Endothelial cell of umbilical vein (primary cell): ENCODE data around the gene FRMD5. TPM values are rescaled to one million over a fixed set of nuclear protein-coding genes. Genes with fewer than 3 reads are reported as not detected.

Source experiments
- BruUV-seq: library from RNA; stranded (reverse); fragments of 400-500 nt; replicated peaks from 2 replicates; lab custom pipeline; 2021; lab: Mats Ljungman, UMichigan
- CTCF ChIA-PET: fragments of 300-600, 350-600 bp; sonication (Branson Sonifier 250); formaldehyde crosslinking; loops from one replicate; lab custom pipeline; 2021; ENCODE audit warnings: antibody characterized with exemption, inconsistent platforms; lab: Charles Lee
- POLR2A ChIA-PET: fragments of 300-600, 350-600 bp; sonication (Branson Sonifier 250); formaldehyde crosslinking; loops from one replicate; lab custom pipeline; 2021; ENCODE audit warnings: antibody characterized with exemption, inconsistent platforms; lab: Charles Lee
- DNase-seq: peaks from one replicate; pipeline ENCODE4 v3.0.0-alpha.2; 2011; ENCODE audit warnings: low read depth, low spot score
- FAIRE-seq: peaks from 2 replicates; lab custom pipeline; 2011; peaks lifted over from hg19 to GRCh38; lab: Jason Lieb, UNC
- H2AFZ ChIP-seq: 2 replicates; pipeline ENCODE4 v1.6.0; 2012; ENCODE audit warnings: low read depth, low read length, control low read depth, inconsistent platforms
- H3K27ac ChIP-seq: 2 replicates; pipeline ENCODE4 v1.5.1; 2011; ENCODE audit warnings: low read depth, mild to moderate bottlenecking, control low read depth, low read length, moderate library complexity; ENCODE audit not compliant: insufficient read depth
- H3K27me3 ChIP-seq, 2 experiments: 2 replicates each; pipeline versions ENCODE4 v1.6.0 to v1.6.1; 2011; ENCODE audit warnings: low read length in 2 of 2, mixed read lengths in 1 of 2; ENCODE audit not compliant: control insufficient read depth in 2 of 2, insufficient read depth in 2 of 2
- H3K36me3 ChIP-seq, 2 experiments: 2 replicates in 1 of 2; 3 replicates in 1 of 2; pipeline ENCODE4 v1.5.1; 2011; ENCODE audit warnings: low read length in 2 of 2, mild to moderate bottlenecking in 1 of 2, moderate library complexity in 1 of 2; ENCODE audit not compliant: control insufficient read depth in 2 of 2, insufficient read depth in 2 of 2; ENCODE audit errors: extremely low read depth in 1 of 2
- H3K4me1 ChIP-seq: 3 replicates; pipeline ENCODE4 v1.5.1; 2011; ENCODE audit warnings: mild to moderate bottlenecking, low read length; ENCODE audit not compliant: control insufficient read depth, insufficient read depth; ENCODE audit errors: extremely low read depth
- H3K4me2 ChIP-seq: 2 replicates; pipeline ENCODE4 v1.6.1; 2011; ENCODE audit warnings: low read length, control low read depth, mixed read lengths; ENCODE audit not compliant: insufficient read depth
- H3K4me3 ChIP-seq, 3 experiments: fragments of 200-600 bp in 1 of 3; sonication (generic), shearing (Covaris generic) in 1 of 3; replicated peaks in 1 of 3; 2 replicates each; pipeline ENCODE4 v1.5.1; 2011 to 2016; ENCODE audit warnings: control low read depth in 3 of 3, low read length in 3 of 3, mild to moderate bottlenecking in 2 of 3, inconsistent platforms in 1 of 3, low read depth in 1 of 3, moderate library complexity in 1 of 3; ENCODE audit not compliant: insufficient read depth in 1 of 3
- H3K79me2 ChIP-seq: 2 replicates; pipeline ENCODE4 v1.6.0; 2012; ENCODE audit warnings: low read length, inconsistent platforms; ENCODE audit not compliant: control insufficient read depth, insufficient read depth
- H3K9ac ChIP-seq: replicated peaks from 2 replicates; pipeline ENCODE3; 2011; ENCODE audit warnings: low read length, control low read depth; ENCODE audit not compliant: insufficient read depth; ENCODE audit errors: extremely low read depth
- H3K9me1 ChIP-seq: replicated peaks from 3 replicates; pipeline ENCODE4 v1.6.0; 2011; ENCODE audit warnings: mild to moderate bottlenecking, low read length; ENCODE audit not compliant: control insufficient read depth, insufficient read depth; ENCODE audit errors: extremely low read depth
- H3K9me3 ChIP-seq: replicated peaks from 2 replicates; pipeline ENCODE4 v1.5.1; 2012; ENCODE audit warnings: low read length, inconsistent platforms; ENCODE audit not compliant: control insufficient read depth, insufficient read depth
- H4K20me1 ChIP-seq: replicated peaks from 2 replicates; pipeline ENCODE3; 2011; ENCODE audit warnings: mild to moderate bottlenecking, low read length; ENCODE audit not compliant: control insufficient read depth, insufficient read depth; ENCODE audit errors: extremely low read depth
- CTCF ChIP-seq, 2 donors: IDR thresholded peaks; 1 replicate in 1 of 2; 2 replicates in 1 of 2; pipeline ENCODE4 v1.5.1; 2011; ENCODE audit warnings: low read length in 2 of 2, mild to moderate bottlenecking in 2 of 2, moderate library complexity in 2 of 2, control low read depth in 1 of 2, inconsistent platforms in 1 of 2, low read depth in 1 of 2; ENCODE audit not compliant: insufficient read depth in 1 of 2; ENCODE audit errors: extremely low read depth in 1 of 2
- EZH2 ChIP-seq: IDR thresholded peaks from 2 replicates; pipeline ENCODE4 v1.6.1; 2012; ENCODE audit warnings: borderline replicate concordance, low read depth, mild to moderate bottlenecking, moderate library complexity, low read length, inconsistent platforms; ENCODE audit not compliant: severe bottlenecking
- GATA2 ChIP-seq: IDR thresholded peaks from 2 replicates; pipeline ENCODE4 v1.7.0; 2011; ENCODE audit warnings: low read depth, mild to moderate bottlenecking, moderate library complexity, mixed read lengths, low read length; ENCODE audit not compliant: insufficient read length, insufficient read depth
- MAX ChIP-seq: IDR thresholded peaks from 2 replicates; pipeline ENCODE4 v1.6.1; 2011; ENCODE audit not compliant: insufficient read depth, insufficient read length
- MYC ChIP-seq: IDR thresholded peaks from one replicate; pipeline ENCODE4 v1.6.1; 2011; ENCODE audit warnings: mild to moderate bottlenecking, low read depth, low read length
- POLR2AphosphoS5 ChIP-seq: IDR thresholded peaks from 2 replicates; pipeline ENCODE4 v1.6.1; 2012; ENCODE audit warnings: low read depth, mild to moderate bottlenecking, control low read depth, low read length, moderate library complexity; ENCODE audit not compliant: insufficient read depth
- dilution Hi-C: fragments of 300-500 bp; cut with MboI; formaldehyde crosslinking; loops from one replicate; pipeline ENCODE4 v1.15.0; 2019; ENCODE audit warnings: low sequenced_read_pairs; ENCODE audit not compliant: extremely low pct_ligation_motif_present
- intact Hi-C: fragments of 100-400 bp; cut with micrococcal nuclease; formaldehyde crosslinking; loops from one replicate; pipeline ENCODE4 v1.10.0; 2022
- polyA plus RNA-seq, 4 experiments: library from polyadenylated mRNA; depleted of rRNA in 3 of 4; stranded (reverse) in 3 of 4; unstranded in 1 of 4; fragments of >200 nt; gene quantifications; 2 replicates each; pipeline versions ENCODE4 v1.2.1 to v1.2.3, GENCODE V29; 2011 to 2012; ENCODE audit warnings: missing spikeins in 1 of 4
- total RNA-seq: library from RNA; stranded (reverse); gene quantifications from 2 replicates; pipeline ENCODE4 v1.2.3, GENCODE V29; 2021

Gene FRMD5
- total and polyA plus RNA-seq, 2 donors (not counting 3 experiments of a cell fraction or from before 2014, with no cell fraction given) = 16.7 to 20.2 TPM

- no peaks in the 10 kb centered on the region for H3K9me1 ChIP-seq
- no peak overlapping the region for H3K4me2 ChIP-seq
- H3K79me2 ChIP-seq = no peaks in the 10 kb centered on the region
- no TSS peak for BruUV-seq
- no peak overlapping the region for H3K4me3 ChIP-seq
- no peaks in the 10 kb centered on the region for H3K27me3 ChIP-seq
- no peak for DNase-seq
- H2AFZ ChIP-seq = no peak overlapping the region
- no peak overlapping the region for H3K27ac ChIP-seq
- TF ChIP-seq EZH2 = no peak
- no peak for TF ChIP-seq CTCF (IDR thresholded peaks at IDR 0.05; ENCODE audit: extremely low read depth in 1 of 2, insufficient read depth in 1 of 2, low read depth in 1 of 2, low read length in 2 of 2)
- TF ChIP-seq MYC = no peak
- TF ChIP-seq POLR2AphosphoS5 = no peak
- no peak for TF ChIP-seq GATA2
- TF ChIP-seq MAX = no peak
- H3K36me3 ChIP-seq = peaks cover 0 to 2% of the 10 kb centered on the region in 2 experiments
- no peak overlapping the region for H3K9ac ChIP-seq
- H3K4me1 ChIP-seq = no peaks in the 10 kb centered on the region
- H3K9me3 ChIP-seq = no peaks in the 10 kb centered on the region
- dilution Hi-C loops = no loop called here
- no peak for FAIRE-seq
- POLR2A ChIA-PET = no interaction called here
- no peaks in the 10 kb centered on the region for H4K20me1 ChIP-seq
- intact Hi-C loops = no loop called here
- CTCF ChIA-PET = interaction anchor here (0.9 to 4.3 kb wide), 7 partner anchors 9 to 621 kb away, joined by 3 to 23 read pairs (median 5); no protein-coding TSS in a partner anchor
These were observed 314.5 kb downstream of the FRMD5 start for GRCh38 chr15:43880406-43881194.
